Left renal cortex interstitium (tissue), 4 donors: ENCODE measurements around the gene AACS. TPM values are rescaled to one million over a fixed set of nuclear protein-coding genes. Genes with fewer than 3 reads are reported as not detected.
"Not testable (repeated sequence)": the region's sequence is repeated elsewhere in the genome, so short reads cannot be mapped to it uniquely, and the experiment has no call there.

ENCODE experiments used
- DNase-seq, 4 donors: peaks; one replicate each; pipeline ENCODE4 v3.0.0-alpha.2; 2013; ENCODE audit warnings: low read depth in 4 of 4, low spot score in 2 of 4, missing footprints in 1 of 4
- polyA plus RNA-seq, 4 donors: library from polyadenylated mRNA; unstranded; fragments of 120-200 nt; gene quantifications; one replicate each; pipeline ENCODE4 v1.2.1, GENCODE V29; 2013; ENCODE audit not compliant: insufficient read length in 4 of 4

AACS gene
- polyA plus RNA-seq, 4 donors = 23.3 to 27.2 (median 26.1) TPM

DNA sequence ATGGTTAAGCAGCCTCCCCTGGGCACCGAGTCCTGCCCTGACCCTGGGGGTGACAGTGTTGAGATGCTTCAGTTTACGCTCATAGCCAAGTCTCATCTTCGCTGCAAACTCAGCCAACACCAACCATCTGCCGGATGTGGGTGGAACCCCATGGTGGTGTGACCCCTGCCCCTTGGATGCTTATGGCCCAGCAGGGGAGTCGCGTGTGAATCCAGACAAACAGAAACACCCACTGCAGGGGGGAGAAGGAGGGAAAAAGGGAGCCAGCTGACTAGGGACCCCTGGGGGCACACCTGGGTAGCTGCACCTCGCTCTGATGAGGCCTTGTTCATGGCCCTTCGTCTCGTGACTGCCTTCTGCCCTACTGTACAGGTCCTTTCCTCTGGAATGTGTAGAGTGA, 23.8 kb downstream of the AACS start:
- no peak for DNase-seq

DNA sequence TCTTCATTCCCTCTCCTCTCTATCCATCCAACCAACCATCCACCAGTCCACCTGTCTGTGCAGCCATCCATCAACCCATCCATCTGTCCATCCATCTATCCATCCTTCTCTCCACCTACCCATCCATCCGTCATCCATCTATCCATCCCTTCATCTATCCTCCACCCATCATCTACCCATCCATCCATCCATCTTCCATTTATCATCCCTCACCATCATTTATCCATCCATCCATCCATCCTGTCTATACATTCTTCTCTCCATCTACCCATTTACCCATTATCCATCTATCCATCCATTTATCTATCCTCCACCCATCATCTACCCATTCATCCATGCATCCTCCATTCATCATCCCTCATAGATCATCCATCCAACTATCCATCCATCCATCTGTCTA, 24.4 kb downstream of the AACS start:
- no peak for DNase-seq

DNA sequence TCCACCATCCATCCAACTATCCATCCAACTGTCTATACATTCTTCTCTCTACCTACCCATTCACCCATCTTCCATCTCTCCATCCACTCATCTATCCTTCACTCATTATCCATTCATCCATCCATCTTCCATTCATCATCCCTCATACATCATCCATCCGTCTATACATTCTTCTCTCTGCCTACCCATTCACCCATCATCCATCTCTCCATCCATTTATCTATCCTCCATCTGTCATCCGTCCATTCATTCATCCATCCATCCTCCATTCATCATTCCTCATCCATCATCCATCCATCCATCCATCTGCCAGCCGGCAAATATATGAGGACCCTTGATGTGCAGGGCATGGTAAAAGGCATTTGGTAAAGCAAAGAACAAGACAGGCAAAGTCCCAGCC, 25.2 kb downstream of the AACS start:
- DNase-seq = no peak

DNA sequence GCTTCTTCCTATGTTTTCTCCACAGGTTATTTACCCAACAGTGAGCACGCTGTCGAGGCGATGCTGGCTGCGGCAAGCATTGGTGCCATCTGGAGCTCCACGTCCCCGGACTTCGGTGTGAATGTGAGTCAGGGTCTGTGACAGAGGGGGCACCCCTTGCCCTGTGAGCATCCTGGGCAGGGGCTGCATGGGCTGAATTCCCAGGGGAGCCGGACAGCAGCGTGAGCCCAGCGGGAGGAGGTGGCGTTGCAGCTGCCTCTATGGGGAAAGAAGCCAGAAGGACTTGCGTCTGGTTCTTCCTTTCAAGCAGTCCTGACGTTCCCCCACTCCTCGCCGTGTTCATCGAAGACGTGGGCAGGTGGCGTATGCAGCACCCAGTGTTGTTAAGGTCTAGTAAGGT, 26.2 kb downstream of the AACS start:
- DNase-seq = no peak

DNA sequence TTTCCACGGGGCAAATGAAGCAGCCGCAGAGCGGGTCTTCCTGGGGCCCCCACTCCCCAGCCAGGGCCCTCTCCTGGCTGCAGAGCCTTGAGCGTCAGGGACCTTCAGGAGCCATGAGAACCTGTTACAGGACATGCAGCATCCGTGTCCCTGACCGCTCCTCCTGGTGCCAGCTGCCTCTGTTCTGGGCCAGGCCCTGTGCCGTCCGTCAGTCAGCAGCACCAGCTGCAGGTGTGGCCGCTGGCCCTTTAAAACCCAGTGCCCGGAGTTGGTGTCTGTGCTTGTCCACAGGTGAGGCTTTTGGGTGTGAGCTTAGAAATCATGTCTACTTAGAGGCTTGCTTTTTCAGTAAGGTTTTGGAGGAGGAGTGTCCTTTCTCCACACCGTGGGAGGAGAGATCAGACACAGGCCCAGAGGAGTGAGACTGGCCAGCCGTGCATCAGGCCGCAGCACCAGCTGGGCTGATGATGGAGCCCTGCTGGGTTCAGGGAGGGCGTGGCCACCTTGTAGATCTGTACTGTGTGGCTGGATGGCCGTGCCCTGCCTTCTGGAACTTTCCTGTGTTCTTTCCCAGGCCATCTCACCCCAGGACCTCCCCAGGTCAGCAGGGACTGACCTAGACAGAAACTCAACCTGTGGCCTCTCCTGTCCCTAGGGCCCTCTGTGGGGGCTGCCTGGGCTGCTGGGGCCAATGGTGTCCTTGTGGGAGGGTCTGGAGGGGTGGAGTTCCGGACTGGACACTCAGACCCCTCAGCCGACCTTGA, 27.1 kb downstream of the AACS start:
- DNase-seq = no peak

DNA sequence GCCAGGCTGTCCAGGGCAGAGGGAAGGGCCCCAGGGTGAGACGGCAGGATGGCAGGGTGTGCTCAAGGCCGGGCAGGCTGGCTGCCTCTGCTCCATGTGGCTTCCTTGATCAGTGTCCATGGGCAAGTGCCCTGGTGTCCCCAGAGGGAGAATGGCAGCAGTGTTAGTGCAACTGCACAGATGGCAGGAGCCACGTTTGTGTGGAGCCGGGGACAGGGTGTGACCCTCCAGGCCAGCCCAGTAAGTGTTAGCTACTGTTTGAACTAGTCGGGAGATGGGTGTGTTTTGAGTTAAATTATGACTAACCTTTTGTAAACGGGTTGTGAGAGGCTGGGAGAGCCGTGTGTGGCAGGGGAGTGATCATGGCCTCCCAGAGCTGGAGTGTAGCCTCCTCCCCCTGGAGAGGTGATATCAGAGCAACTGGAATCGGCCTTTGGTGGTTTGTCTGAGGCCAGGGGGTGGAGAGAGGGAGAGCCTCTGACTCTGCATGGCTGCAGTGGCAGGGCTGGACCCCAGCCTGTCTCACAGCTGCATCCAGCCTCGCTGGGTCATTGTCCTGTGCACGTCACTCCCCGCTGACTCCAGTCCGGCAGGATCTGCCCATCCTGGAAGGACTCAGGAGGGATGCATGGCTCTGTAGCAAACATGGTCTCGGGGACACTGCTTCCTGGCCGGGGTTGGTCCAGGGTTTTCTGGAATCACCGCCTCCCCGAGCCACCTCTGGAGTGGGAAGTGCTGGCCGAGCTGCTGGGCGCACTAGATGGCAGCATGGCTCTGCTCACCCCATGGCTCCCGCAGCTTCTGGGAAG, 27.8 kb downstream of the AACS start:
- DNase-seq = no peak

DNA sequence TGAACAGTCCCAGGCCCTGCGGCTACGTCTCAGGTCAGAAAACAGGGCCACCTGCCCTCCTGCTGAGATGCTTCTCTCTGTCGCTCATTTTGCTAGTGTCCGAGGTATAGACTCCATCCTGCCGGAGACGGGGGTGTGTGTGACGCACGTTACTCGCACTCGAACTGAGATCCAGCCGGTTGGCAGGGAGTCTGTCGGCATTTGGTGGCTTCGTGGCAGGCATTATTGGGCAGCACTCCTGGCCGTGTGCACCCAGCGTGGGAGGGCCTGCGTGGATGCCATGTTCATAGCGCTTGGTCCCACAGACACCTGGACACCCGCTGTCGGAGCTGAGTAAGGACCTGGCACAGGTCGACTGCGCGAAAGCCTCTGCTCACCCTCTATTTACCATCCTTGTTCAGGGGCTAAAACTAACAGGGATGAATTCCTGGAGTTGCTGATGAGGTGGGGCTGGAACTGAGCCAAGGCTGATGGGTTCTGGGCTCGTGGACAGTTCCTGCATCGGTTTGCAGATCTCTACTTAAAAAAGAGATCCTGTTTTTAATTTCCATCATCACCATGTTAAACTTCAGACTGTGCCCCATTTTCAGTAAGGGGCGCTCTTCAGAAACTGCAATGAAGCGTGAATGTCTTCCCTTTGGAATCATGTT, 28.6 kb downstream of the AACS start:
- no peak for DNase-seq

DNA sequence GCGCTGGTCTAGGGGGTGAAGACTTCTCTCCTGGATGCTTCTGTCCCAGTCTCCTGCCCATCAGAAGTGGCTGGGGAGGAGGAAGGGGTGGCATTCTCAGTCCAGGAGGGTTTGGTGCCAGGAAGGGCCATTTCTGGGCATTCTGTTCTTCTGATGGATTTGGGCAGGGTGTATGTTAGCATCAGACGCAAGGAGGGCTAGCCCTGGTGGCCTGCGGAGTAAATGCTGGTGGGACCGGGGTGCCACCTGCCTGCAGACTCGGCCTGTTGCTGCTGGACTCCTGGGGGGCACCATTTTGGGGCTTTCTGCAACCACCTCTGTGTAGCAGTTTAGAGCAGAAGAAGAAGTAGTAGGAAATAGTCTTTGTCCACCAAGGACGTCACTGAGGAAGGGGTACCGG, 31.7 kb downstream of the AACS start:
- DNase-seq = no peak

DNA sequence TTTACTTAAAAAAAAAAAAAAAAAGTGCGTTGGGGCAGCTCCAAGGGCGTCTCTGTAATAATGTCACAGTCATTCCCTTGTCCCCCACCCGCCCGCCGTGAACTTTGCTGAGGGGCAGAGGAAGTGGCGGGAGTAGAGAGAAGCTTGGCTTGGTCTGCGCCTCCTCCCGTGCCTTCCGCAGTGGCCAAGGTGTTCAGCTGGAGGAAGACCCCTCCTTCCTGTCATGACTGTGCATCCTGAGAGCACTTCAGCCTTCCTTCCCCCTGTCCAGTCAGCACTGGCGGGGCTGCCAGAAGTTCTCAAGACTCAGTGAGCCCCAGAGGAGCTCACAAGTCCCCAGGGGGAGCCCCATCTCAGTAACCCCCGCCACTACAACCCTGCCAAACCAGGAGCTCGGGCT, 32.2 kb downstream of the AACS start:
- no peak for DNase-seq

DNA sequence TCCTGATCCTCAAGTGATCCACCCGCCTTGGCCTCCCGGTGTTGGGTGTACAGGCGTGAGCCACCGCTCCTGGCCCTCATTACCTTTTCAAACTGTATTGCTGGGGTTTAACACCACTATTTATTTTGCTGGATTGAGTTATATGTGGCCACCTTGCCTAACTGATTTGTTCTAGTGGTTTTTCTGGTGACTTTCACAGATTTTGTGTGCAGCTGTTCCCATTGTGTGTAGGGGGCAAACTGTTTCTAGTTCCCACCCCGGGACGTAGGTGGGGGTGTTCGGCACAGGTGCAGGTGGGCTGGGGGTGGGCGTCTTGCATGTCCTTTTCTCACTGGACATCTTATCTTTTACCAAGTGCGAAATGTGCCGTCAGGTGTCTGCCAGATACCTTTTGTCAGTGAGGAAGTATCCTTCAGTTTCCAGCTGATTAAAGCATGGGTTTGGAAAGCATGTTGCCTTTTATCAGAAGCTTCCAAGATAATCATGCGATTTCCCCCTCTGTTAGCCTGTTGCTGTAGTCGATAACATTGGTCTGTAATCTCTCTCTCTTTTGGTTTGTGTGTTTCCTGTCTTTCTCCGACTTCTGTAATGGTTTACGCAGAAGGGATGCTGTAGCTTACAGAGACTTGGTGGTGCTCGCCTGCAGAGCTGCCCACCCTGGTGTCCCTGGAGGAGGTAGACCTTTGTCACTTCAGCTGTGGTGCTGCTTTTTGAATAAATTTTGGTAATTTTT, 33.6 kb downstream of the AACS start:
- no peak for DNase-seq

DNA sequence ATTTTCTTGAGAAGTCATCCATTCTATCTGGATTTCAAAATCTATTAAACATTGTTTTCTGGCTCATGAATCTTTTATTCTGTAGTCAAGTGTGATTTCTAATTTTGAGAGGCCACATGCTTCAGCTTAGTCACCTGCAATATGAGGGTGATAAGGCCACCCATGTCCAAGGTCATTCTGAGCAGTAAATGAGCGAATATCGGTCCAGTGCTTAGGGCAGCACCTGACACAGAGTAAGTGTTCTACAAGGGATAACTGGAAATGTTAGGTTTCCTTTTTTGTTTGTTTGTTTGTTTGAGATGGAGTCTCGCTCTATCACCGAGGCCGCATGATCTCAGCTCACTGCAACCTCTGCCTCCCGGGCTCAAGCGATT, 34.2 kb downstream of the AACS start:
- DNase-seq = no peak

DNA sequence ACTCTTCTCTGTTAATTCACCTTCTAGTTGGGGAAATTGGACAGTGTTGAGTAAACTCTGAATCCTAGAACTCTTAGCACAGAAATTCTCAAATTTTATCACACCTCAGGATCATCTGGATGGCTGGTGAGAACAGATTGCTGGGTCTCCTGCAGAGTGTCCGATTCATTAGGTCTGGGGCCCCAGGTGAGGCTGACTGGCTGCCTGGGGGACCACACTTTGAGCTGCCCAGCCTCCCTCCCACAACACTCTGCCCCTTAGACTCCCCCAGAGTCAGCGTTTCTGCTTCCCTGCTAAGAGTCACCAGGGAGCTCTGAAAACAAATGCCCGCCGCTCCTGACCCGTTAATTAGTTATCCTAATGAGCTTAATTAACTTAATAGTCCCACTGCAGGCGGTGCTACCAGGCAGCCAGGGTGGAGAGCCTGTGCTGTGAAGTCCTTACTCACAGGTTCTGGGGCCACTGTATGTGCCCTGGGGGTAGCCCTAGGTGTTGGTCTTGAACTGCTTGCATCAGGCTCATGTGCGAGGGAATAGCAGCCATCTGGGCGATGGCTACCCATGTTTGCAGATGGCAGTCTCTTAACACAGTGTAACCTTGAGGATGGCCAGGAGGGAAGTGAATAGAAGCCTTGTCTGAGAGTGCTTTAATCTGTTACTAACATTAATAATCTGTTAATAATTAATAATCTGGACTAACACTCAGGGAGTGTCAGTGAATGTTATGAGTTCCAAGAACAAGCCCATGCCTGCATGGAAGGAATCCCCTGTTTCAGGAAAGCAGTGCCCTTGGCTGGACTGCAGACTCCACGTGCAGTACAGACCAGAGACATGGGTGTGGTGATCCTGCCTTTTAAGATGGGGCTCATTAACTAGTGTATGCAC, 35.6 kb downstream of the AACS start:
- DNase-seq = no peak

DNA sequence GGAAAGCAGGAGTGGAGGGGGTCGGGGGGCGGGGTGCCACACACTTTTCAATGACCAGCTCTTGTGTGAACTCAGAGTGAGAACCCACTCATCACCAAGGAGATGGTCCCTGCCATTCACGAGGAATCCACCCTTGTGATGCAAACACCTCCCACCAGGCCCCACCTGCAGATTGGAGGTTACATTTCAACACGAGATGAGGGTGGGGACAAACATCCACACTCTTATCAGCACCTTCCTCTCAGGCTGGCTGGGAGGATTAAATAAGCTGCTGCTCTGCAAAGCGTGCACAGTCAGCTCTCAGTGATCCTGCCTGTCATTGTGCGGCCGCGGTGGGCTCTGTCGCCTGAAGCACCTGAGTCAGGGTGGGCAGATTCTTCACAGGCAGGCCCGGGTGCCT, 39.7 kb downstream of the AACS start:
- no peak for DNase-seq

DNA sequence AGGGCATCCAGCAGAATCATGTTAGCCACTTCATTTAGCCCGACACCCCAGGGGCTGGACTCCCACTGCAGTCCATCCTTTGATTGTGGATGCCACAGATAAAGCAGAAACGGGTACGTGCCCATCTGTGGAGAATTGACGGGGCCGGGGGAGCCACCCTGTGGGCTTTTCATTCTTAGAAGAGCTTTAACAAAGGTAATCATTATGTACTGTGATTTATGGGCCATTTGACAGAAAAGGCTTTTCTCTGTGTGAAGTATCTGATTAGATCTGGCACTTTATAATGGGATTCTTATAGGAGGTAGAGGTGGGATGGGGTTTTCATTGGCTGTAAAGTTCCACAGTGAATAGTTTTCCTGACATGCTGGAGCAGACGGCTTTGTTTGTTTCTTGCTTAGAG, 40.4 kb downstream of the AACS start:
- no peak for DNase-seq

DNA sequence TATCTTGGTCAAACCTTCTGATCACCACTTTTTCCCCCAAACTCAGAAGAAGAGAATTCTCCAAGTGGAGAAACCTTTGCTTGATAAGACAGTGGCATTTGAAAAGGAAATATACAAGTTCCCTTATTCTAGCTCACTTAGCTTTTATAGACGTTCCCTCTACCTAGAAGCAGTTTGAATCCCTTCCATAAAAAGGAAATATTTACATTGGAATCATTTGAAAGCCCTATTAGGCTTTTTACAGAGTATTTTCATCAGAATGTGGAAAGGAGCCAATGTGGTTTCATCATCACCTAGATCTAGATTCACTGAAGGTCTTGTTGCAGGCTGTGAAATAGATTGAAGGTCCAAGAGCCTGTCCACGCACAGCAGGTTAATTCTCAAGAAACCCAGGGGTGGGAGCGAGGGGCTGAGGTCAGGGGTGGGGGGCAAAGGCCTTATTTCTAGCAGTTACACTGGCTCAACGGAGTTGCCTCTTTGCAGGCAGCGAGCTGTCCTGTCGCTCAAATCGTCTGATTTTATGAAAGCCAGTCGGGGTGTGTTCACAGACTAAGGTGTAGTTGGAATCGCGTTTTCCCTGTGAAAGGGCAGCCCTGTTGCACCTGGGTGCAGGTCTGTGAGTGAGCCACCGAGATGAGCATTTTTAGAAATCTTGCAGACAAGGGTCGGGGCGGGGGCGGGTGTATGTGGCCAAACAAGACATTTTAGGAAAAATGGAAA, 45.6 kb downstream of the AACS start:
- DNase-seq = no peak

DNA sequence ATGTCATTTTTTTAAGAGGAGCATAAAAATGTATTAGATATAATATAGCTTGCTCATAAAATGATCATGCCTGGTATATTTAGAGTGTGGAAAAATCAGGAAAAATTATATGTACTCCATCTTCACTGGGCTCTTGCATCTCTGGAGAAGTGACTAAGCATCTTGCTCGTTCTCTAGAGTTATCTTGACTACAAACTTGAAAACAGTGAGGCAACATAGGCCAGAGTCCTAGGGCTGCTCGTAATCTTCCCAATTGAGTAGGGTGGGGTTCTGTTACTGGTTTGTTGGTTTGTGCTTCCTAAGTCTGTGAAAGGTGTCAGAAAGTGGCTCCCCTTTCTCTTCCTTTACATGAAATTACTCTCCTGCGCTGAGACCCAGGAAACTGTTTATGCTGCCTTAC, 46.2 kb downstream of the AACS start:
- DNase-seq = no peak

DNA sequence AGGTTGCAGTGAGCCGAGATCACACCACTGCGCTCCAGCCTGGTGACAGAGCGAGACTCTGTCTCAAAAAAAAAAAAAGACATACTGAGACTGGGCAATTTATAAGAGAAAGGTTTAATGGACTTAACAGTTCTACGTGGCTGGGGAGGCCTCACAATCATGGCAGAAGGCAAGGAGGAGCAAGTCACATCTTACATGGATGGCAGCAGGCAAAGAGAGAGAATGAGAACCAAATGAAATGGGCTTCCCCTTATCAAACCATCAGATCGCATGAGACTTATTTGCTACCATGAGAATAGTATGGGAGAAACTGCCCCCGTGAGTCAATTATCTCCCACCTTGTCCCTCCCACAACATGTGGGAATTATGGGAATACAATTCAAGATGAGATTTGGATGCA, 47.4 kb downstream of the AACS start:
- not testable (repeated sequence) for DNase-seq

DNA sequence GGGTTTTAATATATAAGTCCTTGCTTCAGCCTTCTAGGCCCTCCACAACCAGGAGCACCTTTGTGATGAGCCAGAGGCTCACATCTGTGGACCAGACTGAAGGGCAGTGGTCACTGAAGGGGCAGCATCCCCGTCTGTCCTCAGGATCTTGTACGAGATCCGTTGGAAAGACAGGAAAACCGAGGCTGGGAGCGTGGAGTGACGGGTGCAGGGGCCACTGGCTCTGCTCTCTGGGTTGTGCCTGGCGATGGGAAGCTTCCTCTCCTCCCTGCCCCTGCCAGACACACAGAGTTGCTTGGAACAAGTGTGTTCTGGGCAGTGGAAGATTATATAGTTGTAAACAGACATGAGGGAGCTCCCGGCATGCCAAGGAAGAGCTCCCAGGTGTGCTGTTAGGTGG, 48.0 kb downstream of the AACS start:
- DNase-seq = no peak

DNA sequence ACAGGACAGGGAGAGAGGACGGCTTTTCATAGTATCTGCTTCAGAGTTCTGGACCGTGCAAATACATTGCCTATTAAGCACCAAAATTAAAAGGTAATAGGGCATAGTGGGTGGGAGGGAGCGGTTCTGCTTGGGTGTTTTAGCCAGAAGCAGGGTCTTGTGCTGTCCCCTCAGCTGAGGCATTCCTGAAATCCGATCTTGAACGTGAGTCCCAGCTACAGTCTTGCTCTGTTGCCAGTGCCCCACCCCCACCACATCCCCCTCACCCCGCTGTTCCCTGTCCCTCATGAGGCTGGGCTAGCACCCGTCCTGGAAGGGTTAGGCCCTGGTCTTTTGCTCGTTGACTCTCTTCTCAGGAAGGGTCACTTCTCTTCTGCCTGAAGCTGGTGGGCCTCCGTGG, 48.6 kb downstream of the AACS start:
- peak in 1 of 4 donors; percentile 24 for DNase-seq
